Measurements from ENCODE around the gene SIRT7. TPM values are rescaled to one million over a fixed set of nuclear protein-coding genes. Genes with fewer than 3 reads are reported as not detected.

SIRT7 gene
- total RNA-seq, 6 experiments from 2014 or later, result 16.2 to 20.7 (median 18.5) TPM

GRCh38 chr17:81951785-81952684, 34.1 kb upstream of the SIRT7 start:
- H3K4me1 Mint-ChIP-seq (ENCODE audit: low read depth), result no peaks in the 10 kb centered on the region
- TF ChIP-seq, protein P1, sequence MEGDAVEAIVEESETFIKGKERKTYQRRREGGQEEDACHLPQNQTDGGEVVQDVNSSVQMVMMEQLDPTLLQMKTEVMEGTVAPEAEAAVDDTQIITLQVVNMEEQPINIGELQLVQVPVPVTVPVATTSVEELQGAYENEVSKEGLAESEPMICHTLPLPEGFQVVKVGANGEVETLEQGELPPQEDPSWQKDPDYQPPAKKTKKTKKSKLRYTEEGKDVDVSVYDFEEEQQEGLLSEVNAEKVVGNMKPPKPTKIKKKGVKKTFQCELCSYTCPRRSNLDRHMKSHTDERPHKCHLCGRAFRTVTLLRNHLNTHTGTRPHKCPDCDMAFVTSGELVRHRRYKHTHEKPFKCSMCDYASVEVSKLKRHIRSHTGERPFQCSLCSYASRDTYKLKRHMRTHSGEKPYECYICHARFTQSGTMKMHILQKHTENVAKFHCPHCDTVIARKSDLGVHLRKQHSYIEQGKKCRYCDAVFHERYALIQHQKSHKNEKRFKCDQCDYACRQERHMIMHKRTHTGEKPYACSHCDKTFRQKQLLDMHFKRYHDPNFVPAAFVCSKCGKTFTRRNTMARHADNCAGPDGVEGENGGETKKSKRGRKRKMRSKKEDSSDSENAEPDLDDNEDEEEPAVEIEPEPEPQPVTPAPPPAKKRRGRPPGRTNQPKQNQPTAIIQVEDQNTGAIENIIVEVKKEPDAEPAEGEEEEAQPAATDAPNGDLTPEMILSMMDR (IDR thresholded peaks at IDR 0.05), result no peak
- no peak overlapping the region for H3K27ac Mint-ChIP-seq
- DNase-seq, result no peak
- no peaks in the 10 kb centered on the region for H3K9me3 Mint-ChIP-seq
- no peak overlapping the region for H3K4me3 Mint-ChIP-seq
- no peaks in the 10 kb centered on the region for H3K36me3 Mint-ChIP-seq (ENCODE audit: low read depth)
- peaks cover 5% of the 10 kb centered on the region for H3K27me3 Mint-ChIP-seq (ENCODE audit: insufficient read depth)

DNA sequence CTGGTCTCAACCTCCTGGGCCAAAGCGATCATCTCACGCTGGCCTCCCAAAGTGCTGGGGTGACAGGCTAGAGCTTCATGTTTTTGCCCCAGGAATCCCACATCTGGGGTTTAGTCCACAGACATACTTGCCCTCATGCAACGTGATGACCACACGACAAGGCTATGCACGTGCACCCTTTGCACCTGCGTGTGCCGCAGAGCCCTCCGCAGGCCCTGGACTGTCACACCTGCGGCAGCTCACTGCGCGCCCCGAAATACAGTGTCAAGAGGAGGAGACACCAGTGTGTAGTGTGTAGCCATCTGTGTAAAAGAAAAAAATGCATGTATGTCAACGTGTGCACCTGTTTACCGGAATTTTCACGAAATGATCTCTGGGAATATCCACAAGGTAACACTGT, 32.5 kb upstream of the SIRT7 start:
- Mint-ChIP-seq H3K4me3 (no peak overlapping the region), H3K27me3 (ENCODE audit: insufficient read depth) (peaks cover 11% of the 10 kb centered on the region), H3K27ac (no peak overlapping the region)

DNA sequence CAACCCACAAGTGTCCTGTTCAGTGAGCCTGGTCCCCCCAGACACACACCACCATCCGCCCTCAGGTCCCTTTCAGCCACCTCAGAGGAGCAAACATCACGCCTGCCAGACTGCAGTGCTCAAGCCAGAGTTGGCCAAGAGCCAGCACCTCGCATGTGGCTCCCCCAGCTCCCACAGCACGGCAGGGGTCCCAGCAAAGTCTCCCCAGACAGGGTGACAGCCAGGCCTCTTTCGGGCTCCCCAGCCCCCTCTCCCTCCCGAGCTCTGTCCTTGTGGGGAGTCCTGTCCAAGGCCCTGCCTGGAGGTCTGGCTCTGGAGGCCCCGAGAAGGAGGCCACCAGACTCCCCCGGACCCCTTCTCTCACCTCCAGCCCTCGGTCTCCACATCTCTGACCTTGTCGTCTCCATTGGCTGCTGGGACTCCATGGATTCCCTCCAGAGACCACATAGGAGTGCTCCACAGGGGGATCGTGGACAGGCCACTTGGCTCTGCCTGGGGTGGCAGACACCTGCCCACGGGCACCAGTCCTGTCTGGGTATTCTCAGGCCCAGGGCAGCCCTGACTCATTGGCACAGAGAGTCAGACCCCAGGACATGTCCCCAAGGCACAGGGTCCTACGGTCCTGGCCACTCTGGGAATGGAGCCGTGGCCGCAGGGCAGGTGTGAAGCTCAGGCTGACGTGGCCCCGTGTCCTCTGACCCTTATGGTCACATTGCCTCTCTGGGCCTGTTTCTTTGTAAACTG, 30.8 kb upstream of the SIRT7 start:
- no peak overlapping the region for H3K4me3 Mint-ChIP-seq
- no peaks in the 10 kb centered on the region for H3K36me3 Mint-ChIP-seq (ENCODE audit: low read depth)
- H3K27ac Mint-ChIP-seq, result no peak overlapping the region
- peaks cover 15% of the 10 kb centered on the region for H3K27me3 Mint-ChIP-seq (ENCODE audit: insufficient read depth)
- no peaks in the 10 kb centered on the region for H3K4me1 Mint-ChIP-seq (ENCODE audit: low read depth)
- TF ChIP-seq, protein P1 (IDR thresholded peaks at IDR 0.05), result no peak
- no peak for DNase-seq
- no peaks in the 10 kb centered on the region for H3K9me3 Mint-ChIP-seq

More for the DNA sequence above, 32.5 kb upstream of the SIRT7 start:
- TF ChIP-seq, protein P1 (IDR thresholded peaks at IDR 0.05), result no peak
- no peaks in the 10 kb centered on the region for H3K9me3 Mint-ChIP-seq
- no peaks in the 10 kb centered on the region for H3K36me3 Mint-ChIP-seq (ENCODE audit: low read depth)
- H3K4me1 Mint-ChIP-seq (ENCODE audit: low read depth), result no peaks in the 10 kb centered on the region
- DNase-seq, result no peak

- no peak for DNase-seq
- no peaks in the 10 kb centered on the region for H3K36me3 Mint-ChIP-seq (ENCODE audit: low read depth)
- peaks cover 21% of the 10 kb centered on the region for H3K27me3 Mint-ChIP-seq (ENCODE audit: insufficient read depth)
- TF ChIP-seq, protein P1 (IDR thresholded peaks at IDR 0.05), result no peak
- no peaks in the 10 kb centered on the region for H3K4me1 Mint-ChIP-seq (ENCODE audit: low read depth)
- no peaks in the 10 kb centered on the region for H3K9me3 Mint-ChIP-seq
- no peak within 1 kb of the TSS for H3K4me3 Mint-ChIP-seq
- H3K27ac Mint-ChIP-seq, result no peak within 1 kb of the TSS
These were observed 29.2 kb upstream of the SIRT7 start, which contains the start of gene MYADML2 for GRCh38 chr17:81947189-81947588. Gene MYADML2, minus strand, starts transcription at chr17:81947233. Its CDS starts 5,492 bp downstream, at chr17:81941741.

- Mint-ChIP-seq H3K36me3 (ENCODE audit: low read depth) (no peaks in the 10 kb centered on the region), H3K27ac (no peak overlapping the region), H3K9me3 (no peaks in the 10 kb centered on the region), H3K4me1 (ENCODE audit: low read depth) (no peaks in the 10 kb centered on the region), H3K4me3 (no peak overlapping the region), H3K27me3 (ENCODE audit: insufficient read depth) (peaks cover 18% of the 10 kb centered on the region)
- no peak for DNase-seq
- TF ChIP-seq, protein P1 (IDR thresholded peaks at IDR 0.05), result no peak
These were observed 26.9 kb upstream of the SIRT7 start for GRCh38 chr17:81944858-81945257.
